IMR-90 (cell line): ENCODE results near the gene ZNF791. TPM values are rescaled to one million over a fixed set of nuclear protein-coding genes. Genes with fewer than 3 reads are reported as not detected.
"Not testable (repeated sequence)": the region's sequence is repeated elsewhere in the genome, so short reads cannot be mapped to it uniquely, and the experiment has no call there.

Experiments used
- ATAC-seq: fragments of 200-7000 bp; cut with Tn5 transposase; 2 replicates; pipeline ENCODE4 v1.9.1; 2020; ENCODE audit warnings: low read depth, mild to moderate bottlenecking, moderate library complexity
- BruUV-seq: library from RNA; stranded (reverse); fragments of 400-500 nt; replicated peaks from 2 replicates; lab custom pipeline; 2021; lab: Mats Ljungman, UMichigan
- CTCF ChIA-PET: fragments of 300-600 bp; formaldehyde crosslinking; extraction: SDS; loops from one replicate; lab custom pipeline; 2021; ENCODE audit warnings: antibody characterized with exemption; lab: Yijun Ruan, JAX
- POLR2A ChIA-PET: fragments of 300-600 bp; sonication (Branson Sonifier 250); formaldehyde crosslinking; loops from one replicate; lab custom pipeline; 2022; ENCODE audit warnings: antibody characterized with exemption; ENCODE audit not compliant: unreplicated experiment; lab: Charles Lee
- DNase-seq: peaks from one replicate; pipeline ENCODE4 v3.0.0; 2013
- H2AFZ ChIP-seq: replicated peaks from 2 replicates; pipeline ENCODE3; 2013; ENCODE audit warnings: low read length, mild to moderate bottlenecking; ENCODE audit not compliant: poor library complexity
- H2AK5ac ChIP-seq: 2 replicates; pipeline ENCODE4 v1.6.1; 2013; ENCODE audit warnings: low read depth, low read length, inconsistent platforms
- H2AK9ac ChIP-seq: replicated peaks from 2 replicates; pipeline ENCODE3; 2013; ENCODE audit warnings: mild to moderate bottlenecking, low read depth, low read length, moderate library complexity; ENCODE audit not compliant: poor library complexity
- H2BK120ac ChIP-seq: 2 replicates; pipeline ENCODE4 v1.6.1; 2013; ENCODE audit warnings: low read depth, low read length, inconsistent platforms
- H2BK15ac ChIP-seq: 3 replicates; pipeline ENCODE4 v1.6.1; 2013; ENCODE audit warnings: low read depth, low read length, inconsistent platforms
- H2BK20ac ChIP-seq: 2 replicates; pipeline ENCODE4 v1.6.1; 2013; ENCODE audit warnings: low read depth, mild to moderate bottlenecking, inconsistent platforms, low read length, moderate library complexity
- H2BK5ac ChIP-seq: 2 replicates; pipeline ENCODE4 v1.6.1; 2013; ENCODE audit warnings: mild to moderate bottlenecking, low read depth, low read length, inconsistent platforms; ENCODE audit not compliant: poor library complexity, severe bottlenecking
- H3K14ac ChIP-seq: replicated peaks from 2 replicates; pipeline ENCODE4 v1.6.1; 2013; ENCODE audit warnings: low read depth, low read length, inconsistent platforms
- H3K18ac ChIP-seq: 2 replicates; pipeline ENCODE4 v1.6.1; 2013; ENCODE audit warnings: low read depth, low read length, control low read depth
- H3K23ac ChIP-seq: 2 replicates; pipeline ENCODE4 v1.6.1; 2013; ENCODE audit warnings: low read depth, low read length, inconsistent platforms
- H3K27ac ChIP-seq: 2 replicates; pipeline ENCODE4 v1.5.1; 2013; ENCODE audit warnings: mild to moderate bottlenecking, control low read depth, low read length; ENCODE audit not compliant: insufficient read depth
- H3K27me3 ChIP-seq: 2 replicates; pipeline ENCODE4 v1.6.1; 2013; ENCODE audit warnings: low read length; ENCODE audit not compliant: control insufficient read depth, insufficient read depth
- H3K36me3 ChIP-seq: 2 replicates; pipeline ENCODE4 v1.6.1; 2013; ENCODE audit warnings: low read length, mixed read lengths; ENCODE audit not compliant: control insufficient read depth, insufficient read depth
- H3K4ac ChIP-seq: 2 replicates; pipeline ENCODE4 v1.6.1; 2013; ENCODE audit warnings: low read depth, low read length, inconsistent platforms
- H3K4me1 ChIP-seq: 2 replicates; pipeline ENCODE4 v1.6.1; 2013; ENCODE audit warnings: low read length, mixed read lengths; ENCODE audit not compliant: control insufficient read depth, insufficient read depth
- H3K4me2 ChIP-seq: 2 replicates; pipeline ENCODE4 v1.6.1; 2013; ENCODE audit warnings: low read depth, mild to moderate bottlenecking, control low read depth, low read length, moderate library complexity
- H3K4me3 ChIP-seq: 2 replicates; pipeline ENCODE4 v1.5.1; 2013; ENCODE audit warnings: low read depth, mild to moderate bottlenecking, control low read depth, low read length, moderate library complexity; ENCODE audit not compliant: insufficient read depth
- H3K56ac ChIP-seq: 2 replicates; pipeline ENCODE4 v1.6.1; 2013; ENCODE audit warnings: low read length, inconsistent platforms; ENCODE audit not compliant: insufficient read depth; ENCODE audit errors: extremely low read depth
- H3K79me1 ChIP-seq, 2 experiments: 2 replicates each; pipeline ENCODE4 v1.6.1; 2013; ENCODE audit warnings: low read length in 2 of 2, inconsistent platforms in 1 of 2, low read depth in 1 of 2
- H3K9ac ChIP-seq: 2 replicates; pipeline ENCODE4 v1.6.1; 2013; ENCODE audit warnings: low read depth, low read length, control low read depth
- H3K9me1 ChIP-seq: 2 replicates; pipeline ENCODE4 v1.6.1; 2013; ENCODE audit warnings: low read length, inconsistent platforms; ENCODE audit not compliant: insufficient read depth
- H3K9me3 ChIP-seq: 2 replicates; pipeline ENCODE4 v1.6.1; 2013; ENCODE audit warnings: low read length; ENCODE audit not compliant: control insufficient read depth, insufficient read depth
- H4K20me1 ChIP-seq: 2 replicates; pipeline ENCODE4 v1.6.1; 2013; ENCODE audit warnings: low read length, inconsistent platforms; ENCODE audit not compliant: insufficient read depth
- H4K5ac ChIP-seq: 2 replicates; pipeline ENCODE4 v1.6.1; 2013; ENCODE audit warnings: mild to moderate bottlenecking, low read depth, low read length, control low read depth
- H4K8ac ChIP-seq, 2 experiments: 2 replicates each; pipeline ENCODE4 v1.6.1; 2013; ENCODE audit warnings: low read depth in 2 of 2, low read length in 2 of 2, control low read depth in 1 of 2, inconsistent platforms in 1 of 2
- H4K91ac ChIP-seq: 2 replicates; pipeline ENCODE4 v1.6.1; 2013; ENCODE audit warnings: low read depth, low read length, inconsistent platforms; ENCODE audit not compliant: insufficient read depth
- WGBS, 2 experiments: methylation state at CpG; one replicate each; pipeline versions ENCODE4 v1.1.5 to v1.1.7; 2013; ENCODE audit warnings: missing lambda C conversion rate in 2 of 2; ENCODE audit not compliant: insufficient read length in 1 of 2; ENCODE audit errors: extremely low coverage in 2 of 2; 5-methylcytosine and 5-hydroxymethylcytosine counted together
- dilution Hi-C: fragments of 300-500 bp; cut with HindIII; formaldehyde crosslinking; loops from one replicate; pipeline ENCODE4 v1.14.3; 2018; ENCODE audit warnings: low sequenced_read_pairs; ENCODE audit not compliant: unreplicated experiment
- in situ Hi-C: fragments of 300-500 bp; cut with MboI; formaldehyde crosslinking; loops from 3 replicates; pipeline ENCODE4 v1.14.3; 2019; ENCODE audit warnings: low sequenced_read_pairs, inconsistent platforms, mixed read lengths
- intact Hi-C: fragments of 100-400 bp; cut with micrococcal nuclease; formaldehyde crosslinking; loops from 2 replicates; pipeline ENCODE4 v1.10.0; 2022
- polyA plus RNA-seq, 3 experiments: library from polyadenylated mRNA; depleted of rRNA; stranded (reverse); fragments of >200 nt; gene quantifications; 2 replicates each; pipeline ENCODE4 v1.2.3, GENCODE V29; 2012; ENCODE audit warnings: low replicate concordance in 1 of 3
- total RNA-seq: library from RNA; depleted of rRNA; stranded (reverse); fragments of >200 nt; gene quantifications from 2 replicates; pipeline ENCODE4 v1.2.3, GENCODE V29; 2012

The ZNF791 gene
- total and polyA plus RNA-seq, 2 of the 4 experiments (the other 2 are of a cell fraction): 7.1 to 15.8 TPM

DNA sequence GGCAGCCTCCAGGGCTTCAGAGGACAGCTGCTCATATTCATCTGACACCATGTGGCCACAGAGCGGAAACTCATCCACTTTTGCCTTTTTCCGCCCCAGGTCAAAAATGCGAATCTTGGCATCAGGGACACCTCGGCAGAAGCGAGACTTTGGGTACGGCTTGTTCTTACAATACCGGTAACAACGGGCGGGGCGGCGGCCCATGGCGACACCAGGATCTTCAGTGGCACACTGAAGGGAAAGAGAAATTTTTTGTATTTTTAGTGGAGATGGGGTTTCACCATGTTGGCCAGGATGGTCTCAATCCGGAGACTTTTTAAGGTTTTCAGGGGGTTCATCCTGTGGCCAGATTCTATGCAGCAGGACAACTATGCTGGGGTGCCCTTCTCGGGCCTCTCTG is 33.0 kb downstream of the ZNF791 start:
- H3K4me2 ChIP-seq, H3K4ac ChIP-seq, H2AK5ac ChIP-seq, H3K14ac ChIP-seq, in situ Hi-C loops, H3K23ac ChIP-seq, H3K9me1 ChIP-seq, H2AFZ ChIP-seq, H2AK9ac ChIP-seq, H2BK120ac ChIP-seq, H3K27me3 ChIP-seq, H3K4me3 ChIP-seq, H4K8ac ChIP-seq, POLR2A ChIA-PET, H3K27ac ChIP-seq, CTCF ChIA-PET, H4K20me1 ChIP-seq, BruUV-seq, ATAC-seq, dilution Hi-C loops, H3K9me3 ChIP-seq, H4K91ac ChIP-seq, H2BK15ac ChIP-seq, H3K79me1 ChIP-seq, H4K5ac ChIP-seq, DNase-seq, H3K4me1 ChIP-seq, H2BK20ac ChIP-seq, H3K56ac ChIP-seq, H2BK5ac ChIP-seq, H3K36me3 ChIP-seq, H3K18ac ChIP-seq, intact Hi-C loops, H3K9ac ChIP-seq: not testable (repeated sequence)
- WGBS, 2 experiments: 90% methylated on average over 2 of the region's 14 CpGs; no CpG with 5 or more reads in 1 of the 2 experiments
